HepG2 (cell line): Measurements from ENCODE around the gene LCLAT1. TPM values are rescaled to one million over a fixed set of nuclear protein-coding genes. Genes with fewer than 3 reads are reported as not detected.

Experiments
- ATAC-seq: fragments of 200-7000 bp; cut with Tn5 transposase; 3 replicates; pipeline ENCODE4 v1.9.1; 2020; ENCODE audit warnings: mild to moderate bottlenecking, moderate library complexity
- BruUV-seq: library from RNA; stranded (reverse); fragments of 400-500 nt; replicated peaks from 2 replicates; lab custom pipeline; 2021; lab: Mats Ljungman, UMichigan
- CTCF ChIA-PET: fragments of 300-600 bp; formaldehyde crosslinking; extraction: SDS; loops from one replicate; lab custom pipeline; 2021; ENCODE audit warnings: low total read pairs, inconsistent platforms, low intra/inter-chr PET ratio; lab: Yijun Ruan, JAX
- POLR2A ChIA-PET: fragments of 350-600 bp; sonication (Branson Sonifier 250); formaldehyde crosslinking; loops from one replicate; lab custom pipeline; 2020; ENCODE audit warnings: antibody characterized with exemption, inconsistent platforms; lab: Yijun Ruan, JAX
- DNase-seq: peaks from one replicate; pipeline ENCODE4 v3.0.0-alpha.2; 2015; ENCODE audit warnings: low spot score
- FAIRE-seq: peaks from 3 replicates; lab custom pipeline; 2011; peaks lifted over from hg19 to GRCh38; lab: Jason Lieb, UNC
- H2AFZ ChIP-seq: one replicate; pipeline ENCODE4 v1.6.1; 2011; ENCODE audit warnings: low read length, inconsistent platforms
- H3K27ac ChIP-seq: fragments of 300-600 bp; 3 replicates; pipeline ENCODE4 v1.8.0; 2011; ENCODE audit warnings: mixed run types, mild to moderate bottlenecking, mixed read lengths, low read length, inconsistent platforms; ENCODE audit not compliant: insufficient read depth; ENCODE audit errors: extremely low read length
- H3K27me3 ChIP-seq, 2 experiments: fragments of 200-600 bp in 1 of 2; 2 replicates in 1 of 2; 3 replicates in 1 of 2; pipeline versions ENCODE4 v1.6.0 to v1.8.0; 2011; ENCODE audit warnings: low read length in 2 of 2, mild to moderate bottlenecking in 2 of 2, moderate library complexity in 2 of 2, inconsistent platforms in 1 of 2; ENCODE audit not compliant: insufficient read depth in 2 of 2, control insufficient read depth in 1 of 2
- H3K36me3 ChIP-seq, 2 experiments: fragments of 200-600 bp in 1 of 2; replicated peaks in 1 of 2; 2 replicates in 1 of 2; 3 replicates in 1 of 2; pipeline versions ENCODE4 v1.5.1 to v1.8.0; 2011; ENCODE audit warnings: low read length in 2 of 2, inconsistent platforms in 1 of 2; ENCODE audit not compliant: insufficient read depth in 2 of 2, control insufficient read depth in 1 of 2
- H3K4me1 ChIP-seq: 2 replicates; pipeline ENCODE4 v1.5.1; 2012; ENCODE audit warnings: low read length, inconsistent platforms; ENCODE audit not compliant: insufficient read depth
- H3K4me2 ChIP-seq: 2 replicates; pipeline ENCODE4 v1.6.0; 2011; ENCODE audit warnings: low read depth, low read length, inconsistent platforms
- H3K4me3 ChIP-seq, 3 experiments: fragments of 200-600 bp in 1 of 3; sonication (generic), shearing (Covaris generic) in 1 of 3; replicated peaks in 1 of 3; 2 replicates each; pipeline ENCODE4 v1.5.1; 2011 to 2016; ENCODE audit warnings: low read length in 3 of 3, inconsistent platforms in 2 of 3, low read depth in 2 of 3, mild to moderate bottlenecking in 2 of 3, control low read depth in 1 of 3, mixed read lengths in 1 of 3; ENCODE audit not compliant: insufficient read depth in 1 of 3
- H3K79me2 ChIP-seq: one replicate; pipeline ENCODE4 v1.6.1; 2011; ENCODE audit warnings: low read length, inconsistent platforms; ENCODE audit not compliant: insufficient read depth
- H3K9ac ChIP-seq: 2 replicates; pipeline ENCODE4 v1.6.0; 2011; ENCODE audit warnings: mild to moderate bottlenecking, low read depth, low read length, inconsistent platforms; ENCODE audit not compliant: insufficient read depth
- H3K9me3 ChIP-seq: 2 replicates; pipeline ENCODE4 v1.5.1; 2012; ENCODE audit warnings: mild to moderate bottlenecking, low read length
- H4K20me1 ChIP-seq: 2 replicates; pipeline ENCODE4 v1.6.0; 2011; ENCODE audit warnings: inconsistent platforms, mild to moderate bottlenecking, low read length, moderate library complexity; ENCODE audit not compliant: insufficient read depth
- ELF1 ChIP-seq: sonication (generic); formaldehyde crosslinking; IDR thresholded peaks from 2 replicates; pipeline ENCODE4 v1.4.0; 2020; ENCODE audit warnings: missing genetic modification reagents
- GLI4 ChIP-seq: sonication (generic); formaldehyde crosslinking; IDR thresholded peaks from 2 replicates; pipeline ENCODE4 v1.5.1; 2020; ENCODE audit warnings: missing genetic modification reagents, mild to moderate bottlenecking, moderate library complexity, borderline replicate concordance
- GPN1 ChIP-seq: sonication (generic); formaldehyde crosslinking; IDR thresholded peaks from 2 replicates; pipeline ENCODE4 v1.5.1; 2020; ENCODE audit warnings: missing genetic modification reagents, borderline replicate concordance
- GTF2F1 ChIP-seq: fragments of 150-350 bp; IDR thresholded peaks from 2 replicates; pipeline ENCODE4 v1.6.1; 2014; ENCODE audit warnings: low read length
- HNRNPK ChIP-seq: fragments of 200-400 bp; formaldehyde crosslinking; IDR thresholded peaks from 2 replicates; pipeline ENCODE4 v1.6.1; 2018; ENCODE audit warnings: low read length, low read depth, moderate library complexity, mild to moderate bottlenecking; ENCODE audit not compliant: poor library complexity, severe bottlenecking
- NCOR1 ChIP-seq: fragments of 200-600 bp; sonication (generic); IDR thresholded peaks from 2 replicates; pipeline ENCODE4 v1.7.0; 2017; ENCODE audit warnings: antibody characterized with exemption, low read length, borderline replicate concordance
- NFYC ChIP-seq: IDR thresholded peaks from 2 replicates; pipeline ENCODE4 v1.6.1; 2016; ENCODE audit warnings: missing genetic modification reagents, missing compliant biosample characterization
- PATZ1 ChIP-seq: sonication (generic); formaldehyde crosslinking; IDR thresholded peaks from 2 replicates; pipeline ENCODE4 v1.4.0; 2020; ENCODE audit warnings: missing genetic modification reagents
- PAX8 ChIP-seq: sonication (generic); formaldehyde crosslinking; IDR thresholded peaks from 2 replicates; pipeline ENCODE4 v1.8.0; 2022; ENCODE audit warnings: mild to moderate bottlenecking, missing genetic modification reagents, borderline replicate concordance
- RFX3 ChIP-seq: IDR thresholded peaks from 2 replicates; pipeline ENCODE4 v1.6.1; 2016; ENCODE audit warnings: missing biosample characterization, missing genetic modification reagents
- SRSF9 ChIP-seq: fragments of 200-400 bp; formaldehyde crosslinking; IDR thresholded peaks from 2 replicates; pipeline ENCODE4 v1.6.1; 2018; ENCODE audit warnings: borderline replicate concordance, mild to moderate bottlenecking, low read depth, low read length; ENCODE audit not compliant: insufficient read depth, poor library complexity, severe bottlenecking
- ZNF563 ChIP-seq: sonication (generic); formaldehyde crosslinking; IDR thresholded peaks from 2 replicates; pipeline ENCODE4 v1.8.0; 2022; ENCODE audit warnings: mild to moderate bottlenecking, moderate library complexity, missing genetic modification reagents
- in situ Hi-C: cut with HindIII; loops from 2 replicates; pipeline ENCODE4 v1.10.0; 2017; ENCODE audit warnings: low pct_unique_long_range_greater_than_20kb; ENCODE audit not compliant: extremely low pct_ligation_motif_present
- intact Hi-C: fragments of 100-400 bp; cut with micrococcal nuclease; formaldehyde crosslinking; loops from one replicate; pipeline ENCODE4 v1.10.0; 2022; ENCODE audit not compliant: unreplicated experiment
- polyA plus RNA-seq, 8 experiments: library from polyadenylated mRNA; depleted of rRNA in 3 of 8; stranded (reverse) in 7 of 8; unstranded in 1 of 8; fragments of >200 nt; fragmentation: Illumina TruSeq in 4 of 8; extraction: Trizol in 4 of 8; gene quantifications; 2 replicates each; pipeline versions ENCODE4 v1.2.1 to v1.2.3, GENCODE V29; 2011 to 2016; ENCODE audit warnings: low read depth in 4 of 8, missing spikeins in 1 of 8, mixed read lengths in 1 of 8; ENCODE audit not compliant: insufficient read depth in 1 of 8
- total RNA-seq, 5 experiments: library from RNA; depleted of rRNA; stranded (reverse); fragments of >200 nt; fragmentation: Illumina TruSeq; extraction: Trizol; gene quantifications; 2 replicates each; pipeline ENCODE4 v1.2.3, GENCODE V29; 2016; ENCODE audit warnings: low read depth in 1 of 5
- TF ChIP-seq, protein P1 (sequence below), 2 experiments: sonication (generic) in 1 of 2; formaldehyde crosslinking in 1 of 2; IDR thresholded peaks; 2 replicates each; pipeline versions ENCODE4 v1.5.1 to v1.6.1; 2011 to 2020; ENCODE audit warnings: borderline replicate concordance in 1 of 2, low read depth in 1 of 2, low read length in 1 of 2, mild to moderate bottlenecking in 1 of 2, missing genetic modification reagents in 1 of 2, moderate library complexity in 1 of 2
- TF ChIP-seq, protein P2 (sequence below): sonication (generic); formaldehyde crosslinking; IDR thresholded peaks from 2 replicates; pipeline ENCODE4 v1.5.0; 2020; ENCODE audit warnings: missing genetic modification reagents, mild to moderate bottlenecking, borderline replicate concordance

LCLAT1 gene
- total and polyA plus RNA-seq, 2 of the 13 experiments (the other 11 are each of a cell fraction or from before 2014, with no cell fraction given), result 18.0 to 28.0 TPM

GRCh38 chr2:30475542-30475941 is 28.5 kb downstream of the LCLAT1 start:
- DNase-seq, result no peak
- H3K27ac ChIP-seq, result no peak overlapping the region
- no peak overlapping the region for H3K4me3 ChIP-seq
- no peaks in the 10 kb centered on the region for H3K9me3 ChIP-seq
- H3K79me2 ChIP-seq, result peaks cover 41% of the 10 kb centered on the region
- no peak overlapping the region for H2AFZ ChIP-seq
- BruUV-seq, result no TSS peak
- H4K20me1 ChIP-seq, result no peaks in the 10 kb centered on the region
- in situ Hi-C loops (no loop called here), intact Hi-C loops (no loop called here)
- no peak for FAIRE-seq
- ChIA-PET CTCF (no interaction called here), POLR2A (no interaction called here)
- ATAC-seq, result no peak
- TF ChIP-seq GLI4 (CRISPR knock-in tag) (no peak), SRSF9 (no peak), HNRNPK (no peak), ZNF563 (CRISPR knock-in tag) (no peak), NCOR1 (no peak), ELF1 (CRISPR knock-in tag) (no peak), GTF2F1 (no peak), NFYC (no peak), PAX8 (no peak), PATZ1 (no peak), RFX3 (CRISPR knock-in tag) (no peak), GPN1 (CRISPR knock-in tag) (no peak)
- TF ChIP-seq, protein P1, sequence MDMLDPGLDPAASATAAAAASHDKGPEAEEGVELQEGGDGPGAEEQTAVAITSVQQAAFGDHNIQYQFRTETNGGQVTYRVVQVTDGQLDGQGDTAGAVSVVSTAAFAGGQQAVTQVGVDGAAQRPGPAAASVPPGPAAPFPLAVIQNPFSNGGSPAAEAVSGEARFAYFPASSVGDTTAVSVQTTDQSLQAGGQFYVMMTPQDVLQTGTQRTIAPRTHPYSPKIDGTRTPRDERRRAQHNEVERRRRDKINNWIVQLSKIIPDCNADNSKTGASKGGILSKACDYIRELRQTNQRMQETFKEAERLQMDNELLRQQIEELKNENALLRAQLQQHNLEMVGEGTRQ (IDR thresholded peaks at IDR 0.05; ENCODE audit: low read depth, low read length), result no peak
- TF ChIP-seq, protein P1 (CRISPR knock-in tag; IDR thresholded peaks at IDR 0.05; ENCODE audit: borderline replicate concordance), result no peak
- TF ChIP-seq, protein P2, sequence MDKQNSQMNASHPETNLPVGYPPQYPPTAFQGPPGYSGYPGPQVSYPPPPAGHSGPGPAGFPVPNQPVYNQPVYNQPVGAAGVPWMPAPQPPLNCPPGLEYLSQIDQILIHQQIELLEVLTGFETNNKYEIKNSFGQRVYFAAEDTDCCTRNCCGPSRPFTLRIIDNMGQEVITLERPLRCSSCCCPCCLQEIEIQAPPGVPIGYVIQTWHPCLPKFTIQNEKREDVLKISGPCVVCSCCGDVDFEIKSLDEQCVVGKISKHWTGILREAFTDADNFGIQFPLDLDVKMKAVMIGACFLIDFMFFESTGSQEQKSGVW (CRISPR knock-in tag), result no peak
- H3K4me2 ChIP-seq, result no peak overlapping the region
- no peak overlapping the region for H3K9ac ChIP-seq
- no peaks in the 10 kb centered on the region for H3K27me3 ChIP-seq
- no peaks in the 10 kb centered on the region for H3K36me3 ChIP-seq
- peaks cover under 1% of the 10 kb centered on the region for H3K4me1 ChIP-seq
